Measurements from ENCODE around the gene NOL7. TPM values are rescaled to one million over a fixed set of nuclear protein-coding genes. Genes with fewer than 3 reads are reported as not detected.
A peak's percentile ranks its signal among the peaks of the same experiment; 100 is the strongest.

NOL7 gene
- total and polyA plus RNA-seq, 2 of the 13 experiments (the other 11 are each of a cell fraction or from before 2014, with no cell fraction given), result 37.8 to 186 TPM

GRCh38 chr6:13624871-13625288 lies 9.7 kb downstream of the NOL7 start:
- FAIRE-seq (peak; percentile 44), DNase-seq (ENCODE audit: low spot score) (peak; percentile 65), ATAC-seq (peak; percentile 90)
- Histone ChIP-seq H3K36me3 (replicated peaks in 1 of 2; ENCODE audit: control insufficient read depth in 1 of 2, insufficient read depth in 2 of 2, low read length in 2 of 2) (peaks cover 13 to 71% of the 10 kb centered on the region in 2 experiments), H3K4me3 (replicated peaks in 1 of 3; ENCODE audit: insufficient read depth in 1 of 3, low read depth in 2 of 3, low read length in 3 of 3) (no peak overlapping the region), H3K79me2 (ENCODE audit: insufficient read depth, low read length) (no peaks in the 10 kb centered on the region), H3K4me1 (ENCODE audit: insufficient read depth, low read length) (peaks cover 5% of the 10 kb centered on the region; the same call in 1 of the 2 replicates), H2AFZ (ENCODE audit: low read length) (no peak overlapping the region), H3K4me2 (ENCODE audit: low read depth, low read length) (no peak overlapping the region), H3K27ac (ENCODE audit: extremely low read length, insufficient read depth, low read length) (no peak overlapping the region), H3K9ac (ENCODE audit: insufficient read depth, low read depth, low read length) (no peak overlapping the region), H3K27me3 (ENCODE audit: control insufficient read depth in 1 of 2, insufficient read depth in 2 of 2, low read length in 2 of 2) (no peaks in the 10 kb centered on the region), H4K20me1 (ENCODE audit: insufficient read depth, low read length) (no peaks in the 10 kb centered on the region), H3K9me3 (ENCODE audit: low read length) (no peaks in the 10 kb centered on the region)
- in situ Hi-C loops (cut with HindIII; ENCODE audit: extremely low pct_ligation_motif_present, low pct_unique_long_range_greater_than_20kb), result no loop called here
- intact Hi-C loops (cut with micrococcal nuclease; ENCODE audit: unreplicated experiment), result loop anchor here (1.0 kb wide), 1 partner anchor 143 kb away; no protein-coding TSS in a partner anchor
- CTCF ChIA-PET (ENCODE audit: low intra/inter-chr PET ratio, low total read pairs), result interaction anchor here (1.1 kb wide), 1 partner anchor 289 kb away, joined by 4 read pairs; no protein-coding TSS in a partner anchor
- POLR2A ChIA-PET, result interaction anchor here (0.7 to 2.5 kb wide), 7 partner anchors 10 to 297 kb away, joined by 3 to 31 read pairs (median 3); partner anchors contain the start of genes NOL7, SIRT5 and TBC1D7
- 84% methylated on average over 4 of the region's 4 CpGs for WGBS (ENCODE audit: low lambda C conversion rate)
- no TSS peak for BruUV-seq (replicated peaks)
- TF ChIP-seq ZMYM4 (CRISPR knock-in tag; IDR thresholded peaks at IDR 0.05) (peak; percentile 40; the same call in 1 of the 2 replicates), ZNF251 (CRISPR knock-in tag; IDR thresholded peaks at IDR 0.05) (no peak), ZNF446 (CRISPR knock-in tag; IDR thresholded peaks at IDR 0.05) (no peak), THAP9 (CRISPR knock-in tag; IDR thresholded peaks at IDR 0.05; ENCODE audit: borderline replicate concordance) (no peak), SP1 (IDR thresholded peaks at IDR 0.05) (no peak), SP1 (CRISPR knock-in tag; IDR thresholded peaks at IDR 0.05) (no peak), LCORL (IDR thresholded peaks at IDR 0.05) (no peak), LCORL (CRISPR knock-in tag; IDR thresholded peaks at IDR 0.05) (0 out of 2 replicates have a peak, but pooled peaks have one; percentile 35), ZNF276 (CRISPR knock-in tag; IDR thresholded peaks at IDR 0.05; ENCODE audit: low read depth) (no peak), ZBTB21 (CRISPR knock-in tag; IDR thresholded peaks at IDR 0.05) (no peak), RBM22 (optimal IDR thresholded peaks at IDR 0.05; ENCODE audit: low read length) (peak; percentile 91), FOXM1 (CRISPR knock-in tag; IDR thresholded peaks at IDR 0.05) (no peak), MXD4 (CRISPR knock-in tag; IDR thresholded peaks at IDR 0.05) (no peak), ARID4A (CRISPR knock-in tag; IDR thresholded peaks at IDR 0.05; ENCODE audit: borderline replicate concordance) (peak; percentile 39; the same call in 1 of the 2 replicates), SCMH1 (CRISPR knock-in tag; IDR thresholded peaks at IDR 0.05; ENCODE audit: borderline replicate concordance) (no peak)
